GM21390 (cell line): ENCODE results near the gene SKOR1.

ENCODE experiments used
- ATAC-seq: cut with Tn5 transposase; IDR thresholded peaks from one replicate; pipeline ENCODE4 v1.9.1; 2021; ENCODE audit not compliant: unreplicated experiment

SKOR1 gene

DNA sequence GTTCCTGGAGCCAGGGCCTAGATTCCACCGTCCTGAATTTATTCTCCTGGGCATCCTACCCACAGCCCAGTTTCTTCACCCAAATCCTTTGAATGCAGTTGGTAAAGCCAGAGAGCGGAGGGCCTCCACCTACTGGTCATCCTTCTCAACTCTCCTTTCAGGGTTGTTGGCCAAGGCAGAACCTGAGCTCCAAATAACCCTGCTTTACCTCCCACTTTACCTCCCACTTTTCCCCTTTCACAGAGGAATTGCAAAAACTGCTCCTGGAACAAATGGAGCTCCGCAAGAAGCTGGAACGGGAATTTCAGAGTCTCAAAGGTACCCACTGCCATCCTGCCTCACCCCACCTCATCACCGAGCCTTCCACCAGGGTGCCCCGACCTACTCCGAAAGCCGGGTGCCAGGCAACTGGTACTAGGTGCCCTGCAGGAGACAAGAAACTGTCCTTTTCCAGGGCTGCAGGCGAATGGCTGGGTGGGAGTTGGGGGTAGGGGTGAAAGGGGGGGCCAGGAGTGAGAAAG, 6.8 kb downstream of the SKOR1 start:
- ATAC-seq = no peak

- ATAC-seq = no peak
These were observed 7.8 kb downstream of the SKOR1 start for GRCh38 chr15:67832897-67833709.

GRCh38 chr15:67833710-67834511, 8.6 kb downstream of the SKOR1 start:
- no peak for ATAC-seq

- ATAC-seq = no peak
These were observed 9.4 kb downstream of the SKOR1 start for GRCh38 chr15:67834581-67835296.

- no peak for ATAC-seq
These were observed 10.2 kb downstream of the SKOR1 start for GRCh38 chr15:67835297-67836133.

DNA sequence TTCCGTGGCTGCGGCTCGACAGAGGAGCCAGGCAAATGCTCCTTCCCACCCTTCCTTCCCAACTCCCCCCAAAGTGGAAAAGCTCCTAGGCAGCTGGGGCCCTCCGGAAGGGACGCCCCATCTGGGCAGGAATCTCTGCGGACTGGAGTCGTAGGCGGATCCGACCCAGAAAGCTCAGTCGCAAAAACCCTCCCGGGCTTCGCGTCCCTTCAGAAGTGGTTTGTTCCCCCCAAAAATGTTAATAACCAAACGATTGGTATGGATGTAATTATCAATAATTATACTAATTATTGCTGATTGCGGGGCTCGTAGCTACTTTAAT, 10.8 kb downstream of the SKOR1 start:
- ATAC-seq = no peak

DNA sequence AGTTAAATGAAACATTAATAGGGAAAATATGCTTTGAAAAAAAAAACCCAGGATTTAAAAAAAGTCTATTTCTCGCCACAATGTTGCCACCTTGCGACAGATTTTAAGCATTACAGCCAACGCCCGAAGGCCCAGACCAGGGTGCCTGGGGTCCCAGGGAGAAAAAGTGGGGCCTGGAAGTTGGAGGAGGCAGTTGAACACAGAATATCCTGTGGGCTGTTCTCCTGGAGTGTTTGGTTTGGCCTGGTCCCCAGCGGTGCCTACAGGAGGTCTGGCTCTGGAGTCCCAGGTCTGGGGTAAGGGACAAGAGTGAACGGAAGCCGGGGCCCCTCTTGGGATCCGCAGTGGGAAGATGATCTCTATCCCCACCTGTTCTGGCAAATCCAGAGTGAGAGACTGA, 11.2 kb downstream of the SKOR1 start:
- ATAC-seq = no peak

- no peak for ATAC-seq
These were observed 11.6 kb downstream of the SKOR1 start for GRCh38 chr15:67836955-67837354.

GRCh38 chr15:67838789-67839332, 13.6 kb downstream of the SKOR1 start:
- no peak for ATAC-seq

- peak; percentile 22 for ATAC-seq
These were observed 14.2 kb downstream of the SKOR1 start for GRCh38 chr15:67839499-67839928.

DNA sequence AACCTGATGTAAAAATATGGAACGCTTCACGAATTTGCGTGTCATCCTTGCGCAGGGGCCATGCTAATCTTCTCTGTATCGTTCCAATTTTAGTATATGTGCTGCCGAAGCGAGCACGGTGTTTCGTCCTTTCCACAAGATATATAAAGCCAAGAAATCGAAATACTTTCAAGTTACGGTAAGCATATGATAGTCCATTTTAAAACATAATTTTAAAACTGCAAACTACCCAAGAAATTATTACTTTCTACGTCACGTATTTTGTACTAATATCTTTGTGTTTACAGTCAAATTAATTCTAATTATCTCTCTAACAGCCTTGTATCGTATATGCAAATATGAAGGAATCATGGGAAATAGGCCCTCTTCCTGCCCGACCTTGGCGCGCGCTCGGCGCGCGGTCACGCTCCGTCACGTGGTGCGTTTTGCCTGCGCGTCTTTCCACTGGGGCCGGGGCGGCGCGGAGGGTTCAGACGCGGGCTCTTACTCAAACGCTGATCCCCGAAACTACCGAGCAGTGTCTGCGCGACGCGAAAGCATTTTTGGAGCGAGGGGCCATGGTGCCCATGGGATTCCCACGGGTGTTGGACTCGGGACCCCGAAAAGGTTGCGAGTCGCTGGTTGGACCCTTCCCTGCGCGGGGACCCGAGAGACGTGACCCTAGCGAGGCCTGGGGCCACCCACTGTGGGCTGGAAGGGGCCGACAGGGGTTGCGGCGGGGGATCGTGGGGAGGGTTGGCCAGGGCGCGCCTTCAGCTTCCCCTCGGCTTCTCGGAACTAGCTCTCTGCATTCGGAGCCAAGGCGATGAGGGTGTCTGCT, 14.8 kb downstream of the SKOR1 start, which contains the start of gene RNU6-1:
Gene RNU6-1, minus strand, starts transcription at position 117 of the 820 bp plus-strand sequence.
- peak; percentile 72 for ATAC-seq

GRCh38 chr15:67840749-67841512, 15.6 kb downstream of the SKOR1 start:
- no peak for ATAC-seq

DNA sequence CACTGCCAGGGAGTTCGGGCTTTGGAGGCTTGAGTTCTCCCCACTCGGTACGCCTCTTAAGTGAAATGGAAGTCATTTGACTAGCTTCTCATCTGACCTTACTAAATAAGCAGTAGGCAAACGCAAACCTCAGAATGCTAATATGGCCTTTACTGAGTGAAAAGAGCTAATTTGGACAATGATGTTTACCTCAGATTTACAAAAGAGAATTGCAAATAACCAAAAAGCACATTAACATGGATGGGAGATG, 16.1 kb downstream of the SKOR1 start:
- no peak for ATAC-seq

GRCh38 chr15:67843092-67843501, 17.8 kb downstream of the SKOR1 start:
- no peak for ATAC-seq

DNA sequence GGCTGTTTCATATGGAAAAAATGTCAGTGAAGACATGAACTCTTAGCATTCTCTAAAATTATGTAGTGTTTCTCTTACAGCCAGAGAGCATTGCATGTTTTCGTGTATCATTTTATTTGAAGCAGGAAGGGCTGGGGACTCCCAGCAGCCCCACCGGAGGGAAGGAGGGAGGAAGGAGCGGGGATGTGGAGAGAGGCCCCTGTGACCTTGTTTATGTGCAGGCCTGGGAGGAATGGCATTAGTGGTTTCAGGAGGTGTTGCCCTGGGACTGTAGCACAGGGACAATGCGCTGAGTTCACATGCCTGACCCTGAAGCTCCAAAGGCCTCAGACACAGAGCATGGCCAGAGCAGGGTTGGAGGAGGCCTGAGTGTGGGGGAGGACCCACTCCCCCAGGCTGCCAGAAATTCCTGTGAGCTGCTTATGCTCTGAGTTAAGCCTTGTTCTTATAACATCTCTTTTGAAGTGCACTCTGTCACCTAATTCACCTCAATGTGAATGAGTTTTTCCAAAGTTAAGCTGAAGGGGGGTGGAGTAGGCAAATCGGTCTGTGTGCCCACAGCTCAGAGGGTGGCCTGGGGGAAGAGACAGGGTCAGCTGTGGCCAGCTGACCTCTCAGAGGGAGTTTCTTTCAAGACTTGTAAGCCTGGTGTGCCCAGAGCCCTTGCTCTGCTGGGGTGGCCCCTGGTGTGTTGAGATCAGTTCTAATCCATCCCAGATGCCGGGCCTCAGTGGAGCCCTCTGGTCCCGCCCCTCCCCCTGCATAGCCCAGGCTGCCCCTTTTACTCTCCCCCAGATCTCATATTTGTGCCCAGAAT, 18.5 kb downstream of the SKOR1 start:
- no peak for ATAC-seq

GRCh38 chr15:67845974-67846373, 20.7 kb downstream of the SKOR1 start:
- no peak for ATAC-seq

DNA sequence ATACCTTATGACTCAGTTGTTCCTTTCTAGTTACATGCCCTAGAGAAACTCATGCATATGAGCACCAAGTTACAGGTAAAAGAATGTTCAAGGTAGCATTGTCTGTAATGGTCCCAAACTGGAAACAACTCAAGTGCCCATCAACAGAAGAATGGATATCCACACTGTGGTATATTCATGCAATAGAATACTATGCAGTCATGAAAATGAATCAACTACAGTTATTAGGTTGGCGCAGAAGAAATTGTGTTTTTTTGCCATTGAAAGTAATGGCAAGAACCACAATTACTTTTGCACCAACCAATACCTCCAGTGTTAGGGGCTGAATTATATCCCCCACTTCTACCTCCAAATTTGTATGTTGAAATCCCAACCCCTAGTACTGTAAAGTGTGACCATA, 24.2 kb downstream of the SKOR1 start:
- no peak for ATAC-seq

GRCh38 chr15:67850336-67850735, 25.0 kb downstream of the SKOR1 start:
- no peak for ATAC-seq
